MM.1S (cell line): Measurements from ENCODE around the gene OSBPL1A.

Source experiments
- DNase-seq: peaks from one replicate; pipeline ENCODE4 v3.0.0-alpha.2; 2015
- H2AFZ ChIP-seq: fragments of 300-600 bp; sonication (generic); 2 replicates; pipeline ENCODE4 v1.6.0; 2016; ENCODE audit warnings: antibody characterized with exemption, low read length
- H3F3A ChIP-seq: fragments of 300-600 bp; sonication (generic); 2 replicates; pipeline ENCODE4 v1.6.1; 2016; ENCODE audit warnings: mild to moderate bottlenecking, antibody characterized with exemption, low read length, moderate library complexity, mixed read lengths; ENCODE audit not compliant: insufficient read depth
- H3K27ac ChIP-seq: fragments of 300-600 bp; sonication (generic); 2 replicates; pipeline ENCODE4 v1.5.1; 2016; ENCODE audit warnings: mild to moderate bottlenecking, low read length
- H3K27me3 ChIP-seq: fragments of 300-600 bp; sonication (generic); replicated peaks from 2 replicates; pipeline ENCODE4 v1.6.0; 2016; ENCODE audit warnings: low read length; ENCODE audit not compliant: insufficient read depth
- H3K36me3 ChIP-seq: fragments of 300-600 bp; sonication (generic); replicated peaks from 2 replicates; pipeline ENCODE4 v1.6.1; 2016; ENCODE audit warnings: mild to moderate bottlenecking, low read length, mixed read lengths; ENCODE audit not compliant: insufficient read depth
- H3K4me1 ChIP-seq: fragments of 300-600 bp; sonication (generic); 2 replicates; pipeline ENCODE4 v1.6.1; 2016; ENCODE audit warnings: low read length, mixed read lengths
- H3K4me2 ChIP-seq: fragments of 300-600 bp; sonication (generic); 2 replicates; pipeline ENCODE4 v1.6.0; 2016; ENCODE audit warnings: low read depth, low read length
- H3K4me3 ChIP-seq: fragments of 300-600 bp; sonication (generic); 2 replicates; pipeline ENCODE4 v1.5.1; 2016; ENCODE audit warnings: low read length, mixed read lengths
- H3K79me2 ChIP-seq: fragments of 300-600 bp; sonication (generic); 2 replicates; pipeline ENCODE4 v1.6.1; 2016; ENCODE audit warnings: mixed run types, low read length, mixed read lengths
- H3K9ac ChIP-seq: fragments of 300-600 bp; sonication (generic); 2 replicates; pipeline ENCODE4 v1.6.1; 2016; ENCODE audit warnings: low read length, mixed read lengths
- H3K9me2 ChIP-seq: fragments of 300-600 bp; sonication (generic); replicated peaks from 2 replicates; pipeline ENCODE4 v1.6.1; 2016; ENCODE audit warnings: mild to moderate bottlenecking, low read length, mixed read lengths; ENCODE audit not compliant: insufficient read depth
- H3K9me3 ChIP-seq: fragments of 300-600 bp; sonication (generic); replicated peaks from 2 replicates; pipeline ENCODE4 v1.6.1; 2016; ENCODE audit warnings: mild to moderate bottlenecking, low read length, mixed read lengths; ENCODE audit not compliant: insufficient read depth
- H4K20me1 ChIP-seq: fragments of 300-600 bp; sonication (generic); 2 replicates; pipeline ENCODE4 v1.6.1; 2016; ENCODE audit warnings: mild to moderate bottlenecking, low read length, moderate library complexity, mixed read lengths; ENCODE audit not compliant: insufficient read depth
- EZH2 ChIP-seq: fragments of 300-600 bp; sonication (generic); optimal IDR thresholded peaks from 2 replicates; pipeline ENCODE3; 2017; ENCODE audit warnings: low read depth, mild to moderate bottlenecking, antibody characterized with exemption, low read length, mixed read lengths
- EZH2phosphoT487 ChIP-seq: fragments of 300-600 bp; sonication (generic); IDR thresholded peaks from 2 replicates; pipeline ENCODE4 v1.6.1; 2018; ENCODE audit warnings: antibody characterized with exemption, low read length
- TF ChIP-seq, protein P1 (sequence below): fragments of 300-600 bp; sonication (generic); IDR thresholded peaks from 2 replicates; pipeline ENCODE4 v1.5.1; 2016; ENCODE audit warnings: antibody characterized with exemption, low read length, mixed read lengths

The OSBPL1A gene

DNA sequence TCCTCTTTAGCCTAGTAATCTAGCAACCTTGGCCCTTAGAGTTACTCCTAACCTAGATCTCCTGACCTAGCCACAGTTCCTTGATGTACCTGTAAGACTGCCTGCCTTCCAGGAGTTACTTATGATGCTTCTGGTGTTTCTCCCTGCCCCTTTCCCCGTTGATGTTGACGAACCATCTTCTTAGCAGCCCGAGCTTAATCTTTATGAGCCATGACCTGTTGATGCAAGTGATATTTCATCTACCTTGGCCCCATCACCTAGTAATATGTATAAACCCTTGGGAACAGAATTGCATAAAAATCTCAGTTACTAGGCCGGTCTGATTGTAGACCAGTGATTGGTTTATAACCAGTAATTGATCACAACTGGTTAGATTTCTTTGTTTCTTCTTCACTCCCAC, 31.6 kb upstream of the OSBPL1A start:
- Histone ChIP-seq H3K4me3 (no peak overlapping the region), H3F3A (no peaks in the 10 kb centered on the region), H3K36me3 (no peaks in the 10 kb centered on the region), H3K9ac (no peak overlapping the region), H3K9me3 (no peaks in the 10 kb centered on the region), H3K4me2 (no peak overlapping the region), H3K27ac (no peak overlapping the region), H4K20me1 (no peaks in the 10 kb centered on the region), H3K27me3 (no peaks in the 10 kb centered on the region; the same call in 1 of the 2 replicates), H3K79me2 (no peaks in the 10 kb centered on the region), H3K4me1 (no peaks in the 10 kb centered on the region; the same call in 1 of the 2 replicates), H2AFZ (no peak overlapping the region), H3K9me2 (no peaks in the 10 kb centered on the region)
- no peak for DNase-seq
- TF ChIP-seq EZH2 (no peak), EZH2phosphoT487 (no peak)
- TF ChIP-seq, protein P1, sequence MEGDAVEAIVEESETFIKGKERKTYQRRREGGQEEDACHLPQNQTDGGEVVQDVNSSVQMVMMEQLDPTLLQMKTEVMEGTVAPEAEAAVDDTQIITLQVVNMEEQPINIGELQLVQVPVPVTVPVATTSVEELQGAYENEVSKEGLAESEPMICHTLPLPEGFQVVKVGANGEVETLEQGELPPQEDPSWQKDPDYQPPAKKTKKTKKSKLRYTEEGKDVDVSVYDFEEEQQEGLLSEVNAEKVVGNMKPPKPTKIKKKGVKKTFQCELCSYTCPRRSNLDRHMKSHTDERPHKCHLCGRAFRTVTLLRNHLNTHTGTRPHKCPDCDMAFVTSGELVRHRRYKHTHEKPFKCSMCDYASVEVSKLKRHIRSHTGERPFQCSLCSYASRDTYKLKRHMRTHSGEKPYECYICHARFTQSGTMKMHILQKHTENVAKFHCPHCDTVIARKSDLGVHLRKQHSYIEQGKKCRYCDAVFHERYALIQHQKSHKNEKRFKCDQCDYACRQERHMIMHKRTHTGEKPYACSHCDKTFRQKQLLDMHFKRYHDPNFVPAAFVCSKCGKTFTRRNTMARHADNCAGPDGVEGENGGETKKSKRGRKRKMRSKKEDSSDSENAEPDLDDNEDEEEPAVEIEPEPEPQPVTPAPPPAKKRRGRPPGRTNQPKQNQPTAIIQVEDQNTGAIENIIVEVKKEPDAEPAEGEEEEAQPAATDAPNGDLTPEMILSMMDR: no peak

DNA sequence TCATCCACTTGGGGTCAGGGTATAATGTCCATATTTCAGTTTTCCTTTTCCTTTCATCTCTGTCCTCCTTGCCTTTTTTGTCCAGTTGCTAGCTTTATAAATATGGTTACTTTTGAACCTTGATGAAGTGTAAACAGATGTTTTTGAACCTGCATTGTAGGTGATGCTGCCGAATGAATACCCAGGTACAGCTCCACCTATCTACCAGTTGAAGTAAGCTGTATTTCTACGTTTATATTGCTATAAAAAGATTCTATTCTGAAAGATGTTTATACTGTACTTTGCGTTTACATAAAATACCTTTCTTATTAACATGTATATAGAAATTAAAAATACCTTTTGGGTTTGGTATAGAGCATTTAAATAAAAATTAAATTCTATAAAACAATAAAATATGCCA, 31.1 kb upstream of the OSBPL1A start:
- no peaks in the 10 kb centered on the region for H3F3A ChIP-seq
- H4K20me1 ChIP-seq: no peaks in the 10 kb centered on the region
- H3K27ac ChIP-seq: no peak overlapping the region
- H3K9me2 ChIP-seq: no peaks in the 10 kb centered on the region
- H3K4me2 ChIP-seq: no peak overlapping the region
- TF ChIP-seq, protein P1: no peak
- no peak for TF ChIP-seq EZH2
- no peak for TF ChIP-seq EZH2phosphoT487
- H3K4me1 ChIP-seq: no peaks in the 10 kb centered on the region; the same call in 1 of the 2 replicates
- H3K27me3 ChIP-seq: no peaks in the 10 kb centered on the region; the same call in 1 of the 2 replicates
- no peaks in the 10 kb centered on the region for H3K79me2 ChIP-seq
- no peak overlapping the region for H3K9ac ChIP-seq
- no peaks in the 10 kb centered on the region for H3K9me3 ChIP-seq
- H3K4me3 ChIP-seq: no peak overlapping the region
- H3K36me3 ChIP-seq: no peaks in the 10 kb centered on the region
- no peak for DNase-seq
- no peak overlapping the region for H2AFZ ChIP-seq

DNA sequence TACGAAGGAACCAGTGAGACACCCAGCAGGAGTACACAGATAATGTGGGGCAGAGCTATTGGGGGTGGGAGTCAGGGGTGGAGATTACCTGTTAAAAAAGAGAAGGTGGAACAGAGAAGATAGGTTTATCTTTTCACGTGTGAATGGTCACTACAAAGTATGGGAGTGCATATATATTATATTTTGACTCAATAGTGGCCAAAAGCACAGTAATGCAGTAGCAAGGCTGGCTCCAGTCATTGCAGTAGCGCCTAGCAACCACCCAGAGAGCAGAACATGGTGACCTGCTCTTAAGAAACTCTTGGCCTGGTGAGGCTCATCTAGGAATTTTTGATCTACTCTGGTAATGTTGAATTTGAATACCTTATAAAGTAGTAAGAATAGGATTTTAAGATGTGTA, 29.9 kb upstream of the OSBPL1A start:
- Histone ChIP-seq H3K9me2 (no peaks in the 10 kb centered on the region), H3K27me3 (peaks cover 3% of the 10 kb centered on the region; the same call in 1 of the 2 replicates), H3K4me1 (no peaks in the 10 kb centered on the region; the same call in 1 of the 2 replicates), H2AFZ (no peak overlapping the region), H3K9ac (no peak overlapping the region), H3F3A (no peaks in the 10 kb centered on the region), H4K20me1 (no peaks in the 10 kb centered on the region), H3K4me3 (no peak overlapping the region), H3K36me3 (no peaks in the 10 kb centered on the region), H3K9me3 (no peaks in the 10 kb centered on the region), H3K79me2 (no peaks in the 10 kb centered on the region), H3K27ac (no peak overlapping the region), H3K4me2 (peak overlapping the region; percentile 74; the same call in 1 of the 2 replicates)
- TF ChIP-seq EZH2 (no peak), EZH2phosphoT487 (no peak)
- TF ChIP-seq, protein P1: no peak
- DNase-seq: no peak
